KMS-11 (cell line): ENCODE measurements around the gene UBE2F.

Experiments used
- H2AFZ ChIP-seq: fragments of 200-600 bp; sonication (generic); 2 replicates; pipeline ENCODE4 v1.6.1; 2016; ENCODE audit warnings: antibody characterized with exemption, mixed run types, low read depth
- H3K27ac ChIP-seq: fragments of 200-600 bp; sonication (generic); 2 replicates; pipeline ENCODE4 v1.6.1; 2016; ENCODE audit warnings: mild to moderate bottlenecking, mixed run types
- H3K27me3 ChIP-seq: fragments of 200-600 bp; sonication (generic); 2 replicates; pipeline ENCODE4 v1.6.1; 2017; ENCODE audit warnings: mild to moderate bottlenecking, low read depth, mixed run types, moderate library complexity; ENCODE audit not compliant: insufficient read depth
- H3K36me3 ChIP-seq: fragments of 200-600 bp; sonication (generic); 2 replicates; pipeline ENCODE4 v1.6.1; 2017; ENCODE audit warnings: mild to moderate bottlenecking, mixed run types; ENCODE audit not compliant: insufficient read depth
- H3K4me1 ChIP-seq: fragments of 200-600 bp; sonication (generic); 2 replicates; pipeline ENCODE4 v1.6.1; 2016; ENCODE audit warnings: mild to moderate bottlenecking, low read depth, mixed run types; ENCODE audit not compliant: poor library complexity, severe bottlenecking
- H3K4me2 ChIP-seq: fragments of 200-600 bp; sonication (generic); 2 replicates; pipeline ENCODE4 v1.7.0; 2016; ENCODE audit warnings: mild to moderate bottlenecking, mixed run types
- H3K4me3 ChIP-seq: fragments of 200-600 bp; sonication (generic); IDR thresholded peaks from 2 replicates; pipeline ENCODE4 v1.6.1; 2017; ENCODE audit warnings: low read depth, low read length, mixed read lengths; ENCODE audit not compliant: insufficient read depth
- H3K79me2 ChIP-seq: fragments of 200-600 bp; sonication (generic); 2 replicates; pipeline ENCODE4 v1.6.1; 2016; ENCODE audit warnings: low read depth, mixed run types; ENCODE audit not compliant: insufficient read depth
- H3K9ac ChIP-seq: fragments of 200-600 bp; sonication (generic); 2 replicates; pipeline ENCODE4 v1.6.1; 2016; ENCODE audit warnings: mild to moderate bottlenecking, mixed run types
- H4K20me1 ChIP-seq: fragments of 200-600 bp; sonication (generic); 2 replicates; pipeline ENCODE4 v1.6.1; 2016; ENCODE audit warnings: mild to moderate bottlenecking, mixed run types; ENCODE audit not compliant: insufficient read depth
- CTCF ChIP-seq: fragments of 200-600 bp; sonication (generic); conservative IDR thresholded peaks from 2 replicates; pipeline ENCODE4 v1.6.1; 2017; ENCODE audit warnings: low read depth, mild to moderate bottlenecking, antibody characterized with exemption, low read length, moderate library complexity, mixed read lengths

The UBE2F gene

GRCh38 chr2:238025741-238026360, 59.0 kb downstream of the UBE2F start:
- H3K4me2 ChIP-seq: no peak overlapping the region
- H3K79me2 ChIP-seq: no peaks in the 10 kb centered on the region
- no peaks in the 10 kb centered on the region for H4K20me1 ChIP-seq
- no peak overlapping the region for H3K4me3 ChIP-seq
- no peak overlapping the region for H3K9ac ChIP-seq
- no peaks in the 10 kb centered on the region for H3K36me3 ChIP-seq
- H3K27me3 ChIP-seq: no peaks in the 10 kb centered on the region
- no peak overlapping the region for H2AFZ ChIP-seq
- H3K4me1 ChIP-seq: no peaks in the 10 kb centered on the region
- TF ChIP-seq CTCF: no peak
- H3K27ac ChIP-seq: no peak overlapping the region

GRCh38 chr2:238027058-238027457, 60.2 kb downstream of the UBE2F start:
- Histone ChIP-seq H3K9ac (no peak overlapping the region), H3K4me2 (no peak overlapping the region), H4K20me1 (no peaks in the 10 kb centered on the region), H2AFZ (no peak overlapping the region), H3K4me3 (no peak overlapping the region), H3K79me2 (no peaks in the 10 kb centered on the region), H3K27ac (no peak overlapping the region), H3K27me3 (no peaks in the 10 kb centered on the region), H3K4me1 (peaks cover 1% of the 10 kb centered on the region), H3K36me3 (no peaks in the 10 kb centered on the region)
- TF ChIP-seq CTCF: no peak

GRCh38 chr2:238027591-238028415, 61.0 kb downstream of the UBE2F start:
- no peak for TF ChIP-seq CTCF
- Histone ChIP-seq H3K36me3 (no peaks in the 10 kb centered on the region), H3K4me2 (no peak overlapping the region)

GRCh38 chr2:238029853-238030252, 63.0 kb downstream of the UBE2F start:
- no peaks in the 10 kb centered on the region for H3K79me2 ChIP-seq
- no peaks in the 10 kb centered on the region for H3K36me3 ChIP-seq
- H3K4me1 ChIP-seq: peaks cover 26% of the 10 kb centered on the region
- H4K20me1 ChIP-seq: no peaks in the 10 kb centered on the region
- no peak overlapping the region for H3K27ac ChIP-seq
- H3K27me3 ChIP-seq: no peaks in the 10 kb centered on the region
- no peak overlapping the region for H2AFZ ChIP-seq
- no peak overlapping the region for H3K4me2 ChIP-seq
- no peak for TF ChIP-seq CTCF
- no peak overlapping the region for H3K9ac ChIP-seq
- no peak overlapping the region for H3K4me3 ChIP-seq

More at GRCh38 chr2:238027591-238028415, 61.0 kb downstream of the UBE2F start:
- Histone ChIP-seq H3K27ac (no peak overlapping the region), H4K20me1 (no peaks in the 10 kb centered on the region), H3K4me3 (no peak overlapping the region), H3K27me3 (no peaks in the 10 kb centered on the region), H3K9ac (no peak overlapping the region), H3K79me2 (no peaks in the 10 kb centered on the region), H3K4me1 (peaks cover 9% of the 10 kb centered on the region), H2AFZ (no peak overlapping the region)
